Body of pancreas (tissue), 4 donors: ENCODE results near the gene NKAIN2. TPM values are rescaled to one million over a fixed set of nuclear protein-coding genes. Genes with fewer than 3 reads are reported as not detected.

Source experiments
- ATAC-seq: fragments of 150-250 bp; one replicate; pipeline ENCODE4 v1.9.1; 2016
- DNase-seq, 4 donors: peaks; one replicate each; pipeline ENCODE4 v3.0.0-alpha.2; 2019
- H3K27ac ChIP-seq, 4 donors: fragments of 200-600 bp; sonication (generic); 1 replicate in 3 of 4; 2 replicates in 1 of 4; pipeline versions ENCODE4 v1.5.1 to v1.6.1; 2016 to 2019; ENCODE audit warnings: mild to moderate bottlenecking in 1 of 4, mixed read lengths in 1 of 4, moderate library complexity in 1 of 4
- H3K27me3 ChIP-seq, 2 donors: fragments of 200-600 bp; sonication (generic); one replicate each; pipeline ENCODE4 v1.6.0; 2016; ENCODE audit warnings: mild to moderate bottlenecking in 1 of 2
- H3K36me3 ChIP-seq, 2 donors: fragments of 200-600 bp; sonication (generic); replicated peaks in 1 of 2; 2 replicates each; pipeline ENCODE4 v1.5.1; 2016; ENCODE audit warnings: low read depth in 2 of 2; ENCODE audit not compliant: insufficient read depth in 1 of 2
- H3K4me1 ChIP-seq: fragments of 200-600 bp; sonication (generic); one replicate; pipeline ENCODE4 v1.6.0; 2016
- H3K4me3 ChIP-seq, 2 donors: fragments of 200-600 bp; sonication (generic); 1 replicate in 1 of 2; 2 replicates in 1 of 2; pipeline ENCODE4 v1.5.1; 2016 to 2019
- H3K9me3 ChIP-seq, 3 donors: fragments of 200-600 bp; sonication (generic); 1 replicate in 2 of 3; 2 replicates in 1 of 3; pipeline ENCODE4 v1.5.1; 2016
- POLR2A ChIP-seq, 3 donors: fragments of 450-650 bp; IDR thresholded peaks; one replicate each; pipeline ENCODE4 v1.6.1; 2016; ENCODE audit warnings: antibody characterized with exemption in 3 of 3, mild to moderate bottlenecking in 2 of 3
- WGBS, 2 donors: methylation state at CpG; one replicate each; pipeline ENCODE4 v1.1.5; 2017; 5-methylcytosine and 5-hydroxymethylcytosine counted together
- intact Hi-C: fragments of 100-400 bp; cut with DNase I; formaldehyde crosslinking; loops from one replicate; pipeline ENCODE4 v1.15.1; 2023
- total RNA-seq, 2 donors: library from RNA; depleted of rRNA; stranded (reverse); fragments of >200 nt; gene quantifications; one replicate each; pipeline ENCODE4 v1.1.0, GENCODE V29; 2016
- TF ChIP-seq, protein P1 (sequence below), 7 experiments: fragments of 450-650 bp in 4 of 7; fragments of 200-600 bp in 3 of 7; sonication (generic) in 3 of 7; IDR thresholded peaks; one replicate each; pipeline ENCODE4 v1.5.1; 2016 to 2019; ENCODE audit warnings: antibody characterized with exemption in 7 of 7

The NKAIN2 gene
- total RNA-seq, 2 donors from 2014 or later, result not detected

DNA sequence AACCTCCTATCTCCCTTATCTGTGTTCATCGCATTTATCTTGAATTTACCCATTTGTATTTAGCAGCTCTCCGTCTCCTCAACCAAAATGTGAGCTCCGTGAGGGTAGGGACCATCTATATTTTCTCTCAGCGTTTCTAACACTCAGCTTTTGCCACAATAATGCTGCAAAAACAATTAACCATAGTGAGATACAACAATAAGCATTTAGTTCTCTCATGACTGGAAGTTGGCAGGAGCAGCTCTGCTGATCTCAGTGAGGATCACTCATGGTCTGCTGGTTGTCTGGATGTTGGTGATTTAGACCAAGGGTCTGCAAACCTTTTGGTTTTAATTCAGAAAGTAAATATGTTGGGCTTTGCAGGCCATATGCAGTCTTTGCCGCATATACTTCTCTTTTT, 763.7 kb downstream of the NKAIN2 start:
- Histone ChIP-seq H3K4me3 (no peak overlapping the region), H3K4me1 (no peaks in the 10 kb centered on the region), H3K27ac (no peak overlapping the region), H3K9me3 (no peaks in the 10 kb centered on the region), H3K36me3 (no peaks in the 10 kb centered on the region), H3K27me3 (no peaks in the 10 kb centered on the region)
- 52 to 60% methylated on average over 5 of the region's 5 CpGs for WGBS, 2 donors
- TF ChIP-seq, protein P1, sequence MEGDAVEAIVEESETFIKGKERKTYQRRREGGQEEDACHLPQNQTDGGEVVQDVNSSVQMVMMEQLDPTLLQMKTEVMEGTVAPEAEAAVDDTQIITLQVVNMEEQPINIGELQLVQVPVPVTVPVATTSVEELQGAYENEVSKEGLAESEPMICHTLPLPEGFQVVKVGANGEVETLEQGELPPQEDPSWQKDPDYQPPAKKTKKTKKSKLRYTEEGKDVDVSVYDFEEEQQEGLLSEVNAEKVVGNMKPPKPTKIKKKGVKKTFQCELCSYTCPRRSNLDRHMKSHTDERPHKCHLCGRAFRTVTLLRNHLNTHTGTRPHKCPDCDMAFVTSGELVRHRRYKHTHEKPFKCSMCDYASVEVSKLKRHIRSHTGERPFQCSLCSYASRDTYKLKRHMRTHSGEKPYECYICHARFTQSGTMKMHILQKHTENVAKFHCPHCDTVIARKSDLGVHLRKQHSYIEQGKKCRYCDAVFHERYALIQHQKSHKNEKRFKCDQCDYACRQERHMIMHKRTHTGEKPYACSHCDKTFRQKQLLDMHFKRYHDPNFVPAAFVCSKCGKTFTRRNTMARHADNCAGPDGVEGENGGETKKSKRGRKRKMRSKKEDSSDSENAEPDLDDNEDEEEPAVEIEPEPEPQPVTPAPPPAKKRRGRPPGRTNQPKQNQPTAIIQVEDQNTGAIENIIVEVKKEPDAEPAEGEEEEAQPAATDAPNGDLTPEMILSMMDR (IDR thresholded peaks at IDR 0.05), result no peak
- no peak for TF ChIP-seq POLR2A (IDR thresholded peaks at IDR 0.05)
- intact Hi-C loops, result no loop called here
- ATAC-seq (no peak), DNase-seq (no peak)

DNA sequence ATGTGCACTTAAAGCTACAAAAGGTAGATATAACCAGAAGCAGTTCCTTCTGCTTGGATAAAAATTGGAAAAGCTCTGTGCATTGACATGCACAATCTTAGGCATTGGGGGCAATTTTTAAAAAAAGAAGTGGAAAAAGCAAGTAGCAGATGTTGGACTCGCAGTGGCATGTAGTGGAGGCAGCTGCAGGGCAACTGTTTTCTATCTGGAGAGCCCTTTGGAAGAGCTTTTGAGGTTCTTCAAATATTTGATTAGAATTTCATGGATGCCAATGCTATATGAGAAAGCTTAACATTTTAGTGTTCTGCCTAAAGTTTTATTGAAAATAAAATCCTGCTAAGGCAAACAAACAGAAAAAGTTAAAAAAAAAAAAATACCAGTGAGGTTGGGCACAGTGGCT, 770.3 kb downstream of the NKAIN2 start:
- Histone ChIP-seq H3K9me3 (no peaks in the 10 kb centered on the region), H3K4me1 (no peaks in the 10 kb centered on the region), H3K27me3 (no peaks in the 10 kb centered on the region), H3K4me3 (no peak overlapping the region), H3K36me3 (no peaks in the 10 kb centered on the region), H3K27ac (no peak overlapping the region)
- no peak for TF ChIP-seq POLR2A (IDR thresholded peaks at IDR 0.05)
- TF ChIP-seq, protein P1 (IDR thresholded peaks at IDR 0.05), result no peak
- no peak for ATAC-seq
- intact Hi-C loops, result no loop called here
- no peak for DNase-seq
- 44 to 48% methylated on average over 1 of the region's 1 CpG for WGBS, 2 donors

DNA sequence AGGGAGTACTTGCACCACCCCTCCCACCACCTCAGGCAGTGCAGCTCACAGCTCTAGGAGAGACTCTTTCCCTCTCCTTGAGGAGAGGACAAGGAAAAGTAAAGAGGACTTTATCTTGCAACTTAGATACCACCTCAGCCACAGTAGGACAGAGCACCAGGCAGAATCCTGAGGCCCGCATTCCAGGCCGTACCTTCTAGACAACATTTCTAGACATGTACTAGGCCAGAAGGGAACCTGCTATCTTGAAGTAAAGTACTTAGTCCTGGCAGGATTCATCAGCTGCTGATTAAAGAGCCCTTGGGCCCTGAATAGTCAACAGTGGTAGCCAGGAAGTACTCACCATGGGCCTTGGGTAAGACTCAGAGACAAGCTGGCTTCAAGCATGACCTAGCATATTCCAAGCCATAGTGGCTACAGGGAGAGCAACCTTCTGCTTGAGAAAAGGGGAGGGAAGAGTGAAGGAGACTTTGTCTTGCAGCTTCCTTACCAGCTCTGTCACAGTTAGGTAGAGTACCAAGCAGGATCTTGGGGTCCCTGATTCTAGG, 774.1 kb downstream of the NKAIN2 start:
- no peaks in the 10 kb centered on the region for H3K9me3 ChIP-seq
- no peak overlapping the region for H3K27ac ChIP-seq
- WGBS, 2 donors, result 85 to 90% methylated on average over 2 of the region's 2 CpGs
- TF ChIP-seq POLR2A (IDR thresholded peaks at IDR 0.05), result no peak
- TF ChIP-seq, protein P1 (IDR thresholded peaks at IDR 0.05), result no peak
- no peak overlapping the region for H3K4me3 ChIP-seq
- H3K36me3 ChIP-seq, result no peaks in the 10 kb centered on the region
- intact Hi-C loops, result no loop called here
- H3K27me3 ChIP-seq, result no peaks in the 10 kb centered on the region
- H3K4me1 ChIP-seq, result no peaks in the 10 kb centered on the region
- DNase-seq (no peak), ATAC-seq (no peak)

DNA sequence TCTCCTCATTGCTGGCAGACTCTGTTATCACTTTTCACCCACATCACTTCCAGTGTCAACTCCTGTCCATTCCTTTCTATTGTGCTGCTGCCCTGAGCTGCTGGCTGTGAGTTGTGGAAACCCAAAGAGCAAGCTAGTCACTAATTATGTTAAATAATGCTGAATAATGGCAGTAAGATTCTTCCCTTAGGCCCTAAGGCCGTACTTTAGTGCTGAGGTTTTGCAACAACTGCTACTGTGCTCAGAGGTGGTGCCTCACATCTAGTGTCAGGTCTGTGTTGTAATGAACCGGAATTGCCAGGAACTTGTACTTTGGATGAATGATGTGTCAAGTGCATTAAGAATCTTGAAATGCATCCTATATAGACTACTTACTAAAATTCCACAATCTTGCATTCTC, 786.3 kb downstream of the NKAIN2 start:
- intact Hi-C loops, result no loop called here
- ATAC-seq (no peak), DNase-seq (no peak)
- Histone ChIP-seq H3K4me1 (no peaks in the 10 kb centered on the region), H3K9me3 (no peaks in the 10 kb centered on the region), H3K36me3 (no peaks in the 10 kb centered on the region), H3K27ac (no peak overlapping the region), H3K27me3 (no peaks in the 10 kb centered on the region), H3K4me3 (no peak overlapping the region)
- WGBS, 2 donors, result 36 to 43% methylated on average over 2 of the region's 2 CpGs
- TF ChIP-seq POLR2A (IDR thresholded peaks at IDR 0.05), result no peak
- TF ChIP-seq, protein P1 (IDR thresholded peaks at IDR 0.05), result no peak

DNA sequence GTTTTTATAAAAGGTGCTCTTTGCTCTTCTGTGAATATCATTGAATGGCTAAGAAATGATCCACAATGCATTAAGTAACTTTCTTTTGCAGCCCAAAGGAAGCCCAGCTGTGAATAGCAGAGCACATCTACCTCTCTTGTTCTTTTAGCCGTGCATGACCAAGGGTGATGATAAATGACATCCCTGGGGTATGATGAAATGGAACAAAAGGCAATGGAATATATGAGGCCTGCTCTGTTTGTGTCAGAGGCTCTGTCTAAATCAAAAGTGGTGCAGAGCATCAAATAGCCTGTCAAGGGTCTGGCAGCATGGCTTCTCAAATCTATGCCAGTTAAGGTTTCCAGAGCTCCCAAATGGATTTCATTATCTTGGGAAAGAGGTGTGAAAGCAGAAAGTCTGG, 796.0 kb downstream of the NKAIN2 start:
- ATAC-seq, result no peak
- TF ChIP-seq, protein P1 (IDR thresholded peaks at IDR 0.05), result no peak
- TF ChIP-seq POLR2A (IDR thresholded peaks at IDR 0.05), result no peak
- WGBS, 2 donors, result 56 to 57% methylated on average over 1 of the region's 1 CpG
- H3K4me3 ChIP-seq, result no peak overlapping the region
- H3K27me3 ChIP-seq, result no peaks in the 10 kb centered on the region
- no peak overlapping the region for H3K27ac ChIP-seq
- no peaks in the 10 kb centered on the region for H3K4me1 ChIP-seq
- no peaks in the 10 kb centered on the region for H3K9me3 ChIP-seq
- DNase-seq, result no peak
- intact Hi-C loops, result no loop called here
- H3K36me3 ChIP-seq, result no peaks in the 10 kb centered on the region
